Neural progenitor cell (in vitro differentiated cells): ENCODE results near the gene HDAC4. TPM values are rescaled to one million over a fixed set of nuclear protein-coding genes. Genes with fewer than 3 reads are reported as not detected.

ENCODE experiments used
- DNase-seq: peaks from one replicate; pipeline ENCODE4 v3.0.0-alpha.2; 2016; ENCODE audit warnings: low spot score
- H2AFZ ChIP-seq: fragments of 200-600 bp; sonication (generic); replicated peaks from 2 replicates; pipeline ENCODE4 v1.6.1; 2016; ENCODE audit warnings: antibody characterized with exemption
- H3F3A ChIP-seq: fragments of 200-600 bp; sonication (generic); 2 replicates; pipeline ENCODE4 v1.6.1; 2016; ENCODE audit warnings: antibody characterized with exemption, low read depth
- H3K27ac ChIP-seq: fragments of 200-600 bp; sonication (generic); 2 replicates; pipeline ENCODE4 v1.5.1; 2016; ENCODE audit warnings: mild to moderate bottlenecking
- H3K27me3 ChIP-seq: fragments of 200-600 bp; sonication (generic); 2 replicates; pipeline ENCODE4 v1.6.1; 2016; ENCODE audit warnings: mild to moderate bottlenecking, moderate library complexity
- H3K36me3 ChIP-seq: fragments of 200-600 bp; sonication (generic); 2 replicates; pipeline ENCODE4 v1.5.1; 2016
- H3K4me1 ChIP-seq: fragments of 200-600 bp; sonication (generic); 2 replicates; pipeline ENCODE4 v1.6.1; 2016; ENCODE audit warnings: mixed run types
- H3K4me2 ChIP-seq: fragments of 200-600 bp; sonication (generic); 2 replicates; pipeline ENCODE4 v1.6.1; 2016
- H3K4me3 ChIP-seq: fragments of 200-600 bp; sonication (generic); 2 replicates; pipeline ENCODE4 v1.5.1; 2016
- H3K79me2 ChIP-seq: fragments of 200-600 bp; sonication (generic); 2 replicates; pipeline ENCODE4 v1.6.1; 2016; ENCODE audit warnings: low read depth
- H3K9ac ChIP-seq: fragments of 200-600 bp; sonication (generic); 2 replicates; pipeline ENCODE4 v1.6.1; 2016
- H3K9me3 ChIP-seq: fragments of 200-600 bp; sonication (generic); 2 replicates; pipeline ENCODE4 v1.5.1; 2016; ENCODE audit warnings: low read depth
- H4K20me1 ChIP-seq: fragments of 200-600 bp; sonication (generic); 2 replicates; pipeline ENCODE4 v1.6.1; 2016; ENCODE audit warnings: low read depth
- H3K27ac Mint-ChIP-seq: 3 replicates; pipeline ENCODE4 v1.8.0; 2021; ENCODE audit warnings: mixed read lengths
- H3K27me3 Mint-ChIP-seq: 2 replicates; pipeline ENCODE4 v1.8.0; 2022; ENCODE audit warnings: low read depth, mild to moderate bottlenecking, inconsistent platforms, moderate library complexity, mixed read lengths; ENCODE audit not compliant: insufficient read depth
- H3K36me3 Mint-ChIP-seq: 3 replicates; pipeline ENCODE4 v1.8.0; 2021; ENCODE audit warnings: mixed read lengths
- H3K4me1 Mint-ChIP-seq: 3 replicates; pipeline ENCODE4 v1.8.0; 2021; ENCODE audit warnings: mixed read lengths
- H3K4me3 Mint-ChIP-seq: 3 replicates; pipeline ENCODE4 v1.8.0; 2021; ENCODE audit warnings: mild to moderate bottlenecking, moderate library complexity, mixed read lengths
- H3K9me3 Mint-ChIP-seq: 3 replicates; pipeline ENCODE4 v1.8.0; 2020; ENCODE audit warnings: mixed read lengths
- EZH2 ChIP-seq: fragments of 200-600 bp; sonication (generic); IDR thresholded peaks from 2 replicates; pipeline ENCODE4 v1.6.1; 2017; ENCODE audit warnings: antibody characterized with exemption, mild to moderate bottlenecking, moderate library complexity
- EZH2phosphoT487 ChIP-seq: fragments of 200-600 bp; sonication (generic); IDR thresholded peaks from 2 replicates; pipeline ENCODE4 v1.6.1; 2017; ENCODE audit warnings: antibody characterized with exemption
- total RNA-seq: library from RNA; depleted of rRNA; stranded (reverse); fragments of >200 nt; gene quantifications from 2 replicates; pipeline ENCODE4 v1.2.3, GENCODE V29; 2015; ENCODE audit warnings: low replicate concordance
- TF ChIP-seq, protein P1 (sequence below): fragments of 200-600 bp; sonication (generic); IDR thresholded peaks from 2 replicates; pipeline ENCODE4 v1.5.1; 2017; ENCODE audit warnings: antibody characterized with exemption, mild to moderate bottlenecking

HDAC4 gene
- total RNA-seq, 1 donor from 2014 or later: 36.0 TPM

DNA sequence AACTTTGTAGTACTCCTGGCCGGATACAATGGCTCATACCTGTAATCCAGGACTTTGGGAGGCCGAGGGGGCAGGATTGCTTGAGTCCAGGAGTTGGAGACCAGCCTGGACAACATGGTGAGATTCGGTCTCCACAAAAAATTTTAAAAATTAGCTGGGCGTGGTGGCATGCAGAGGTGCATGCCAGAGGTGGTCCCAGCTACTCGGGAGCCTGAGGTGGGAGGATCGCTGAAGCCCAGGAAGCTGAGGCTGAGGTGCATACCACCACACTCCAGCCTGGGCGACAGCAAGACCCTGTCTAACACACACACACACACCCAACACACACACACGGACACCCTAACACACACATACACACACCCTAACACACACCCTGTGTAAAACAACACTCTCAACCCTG is 55.6 kb downstream of the HDAC4 start:
- Histone ChIP-seq H3K9ac (no peak overlapping the region), H3K36me3 (no peaks in the 10 kb centered on the region), H3K79me2 (peaks cover 92% of the 10 kb centered on the region), H3K4me1 (peaks cover 14% of the 10 kb centered on the region), H4K20me1 (peaks cover 36% of the 10 kb centered on the region), H3K9me3 (no peaks in the 10 kb centered on the region), H3K27ac (no peak overlapping the region), H3K4me2 (no peak overlapping the region), H3K4me3 (no peak overlapping the region), H3K27me3 (no peaks in the 10 kb centered on the region), H2AFZ (no peak overlapping the region), H3F3A (peaks cover 8% of the 10 kb centered on the region)
- peaks cover 16% of the 10 kb centered on the region for H3K36me3 Mint-ChIP-seq
- TF ChIP-seq EZH2 (no peak), EZH2phosphoT487 (no peak)
- TF ChIP-seq, protein P1, sequence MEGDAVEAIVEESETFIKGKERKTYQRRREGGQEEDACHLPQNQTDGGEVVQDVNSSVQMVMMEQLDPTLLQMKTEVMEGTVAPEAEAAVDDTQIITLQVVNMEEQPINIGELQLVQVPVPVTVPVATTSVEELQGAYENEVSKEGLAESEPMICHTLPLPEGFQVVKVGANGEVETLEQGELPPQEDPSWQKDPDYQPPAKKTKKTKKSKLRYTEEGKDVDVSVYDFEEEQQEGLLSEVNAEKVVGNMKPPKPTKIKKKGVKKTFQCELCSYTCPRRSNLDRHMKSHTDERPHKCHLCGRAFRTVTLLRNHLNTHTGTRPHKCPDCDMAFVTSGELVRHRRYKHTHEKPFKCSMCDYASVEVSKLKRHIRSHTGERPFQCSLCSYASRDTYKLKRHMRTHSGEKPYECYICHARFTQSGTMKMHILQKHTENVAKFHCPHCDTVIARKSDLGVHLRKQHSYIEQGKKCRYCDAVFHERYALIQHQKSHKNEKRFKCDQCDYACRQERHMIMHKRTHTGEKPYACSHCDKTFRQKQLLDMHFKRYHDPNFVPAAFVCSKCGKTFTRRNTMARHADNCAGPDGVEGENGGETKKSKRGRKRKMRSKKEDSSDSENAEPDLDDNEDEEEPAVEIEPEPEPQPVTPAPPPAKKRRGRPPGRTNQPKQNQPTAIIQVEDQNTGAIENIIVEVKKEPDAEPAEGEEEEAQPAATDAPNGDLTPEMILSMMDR: no peak
- peaks cover 3% of the 10 kb centered on the region for H3K27me3 Mint-ChIP-seq
- no peak overlapping the region for H3K27ac Mint-ChIP-seq
- no peak for DNase-seq
- peaks cover 12% of the 10 kb centered on the region for H3K4me1 Mint-ChIP-seq
- no peak overlapping the region for H3K4me3 Mint-ChIP-seq
- H3K9me3 Mint-ChIP-seq: peaks cover 2% of the 10 kb centered on the region

DNA sequence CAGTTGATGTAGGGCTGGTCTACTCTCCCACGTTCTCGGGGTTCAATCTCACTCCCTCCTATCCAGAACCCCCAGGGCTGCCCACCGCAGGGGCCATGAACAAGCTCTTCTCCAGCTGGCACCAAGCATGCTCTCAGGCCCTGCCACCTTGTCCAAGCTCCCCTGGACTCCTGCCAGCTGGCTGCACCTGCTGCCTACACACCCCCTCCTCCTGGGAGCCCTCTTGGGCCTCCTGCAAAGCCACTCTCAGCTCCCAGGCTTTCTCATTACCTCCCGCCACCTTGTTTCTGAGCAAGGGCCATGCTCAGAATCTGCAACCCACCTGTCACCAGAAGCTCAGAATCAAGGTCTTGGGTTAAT is 56.0 kb downstream of the HDAC4 start:
- Histone ChIP-seq H3K36me3 (no peaks in the 10 kb centered on the region), H3K4me3 (no peak overlapping the region), H3K4me2 (no peak overlapping the region), H3K9me3 (no peaks in the 10 kb centered on the region), H3K4me1 (peaks cover 10% of the 10 kb centered on the region), H4K20me1 (peaks cover 35% of the 10 kb centered on the region), H3K27me3 (no peaks in the 10 kb centered on the region), H3K79me2 (peaks cover 93% of the 10 kb centered on the region), H3K27ac (no peak overlapping the region), H3F3A (peaks cover 4% of the 10 kb centered on the region), H3K9ac (no peak overlapping the region), H2AFZ (no peak overlapping the region)
- peaks cover 3% of the 10 kb centered on the region for H3K27me3 Mint-ChIP-seq
- H3K27ac Mint-ChIP-seq: no peak overlapping the region
- H3K36me3 Mint-ChIP-seq: peaks cover 16% of the 10 kb centered on the region
- peaks cover 10% of the 10 kb centered on the region for H3K4me1 Mint-ChIP-seq
- TF ChIP-seq EZH2phosphoT487: no peak
- TF ChIP-seq EZH2: no peak
- TF ChIP-seq, protein P1: no peak
- DNase-seq: no peak
- H3K4me3 Mint-ChIP-seq: no peak overlapping the region
- peaks cover 2% of the 10 kb centered on the region for H3K9me3 Mint-ChIP-seq

DNA sequence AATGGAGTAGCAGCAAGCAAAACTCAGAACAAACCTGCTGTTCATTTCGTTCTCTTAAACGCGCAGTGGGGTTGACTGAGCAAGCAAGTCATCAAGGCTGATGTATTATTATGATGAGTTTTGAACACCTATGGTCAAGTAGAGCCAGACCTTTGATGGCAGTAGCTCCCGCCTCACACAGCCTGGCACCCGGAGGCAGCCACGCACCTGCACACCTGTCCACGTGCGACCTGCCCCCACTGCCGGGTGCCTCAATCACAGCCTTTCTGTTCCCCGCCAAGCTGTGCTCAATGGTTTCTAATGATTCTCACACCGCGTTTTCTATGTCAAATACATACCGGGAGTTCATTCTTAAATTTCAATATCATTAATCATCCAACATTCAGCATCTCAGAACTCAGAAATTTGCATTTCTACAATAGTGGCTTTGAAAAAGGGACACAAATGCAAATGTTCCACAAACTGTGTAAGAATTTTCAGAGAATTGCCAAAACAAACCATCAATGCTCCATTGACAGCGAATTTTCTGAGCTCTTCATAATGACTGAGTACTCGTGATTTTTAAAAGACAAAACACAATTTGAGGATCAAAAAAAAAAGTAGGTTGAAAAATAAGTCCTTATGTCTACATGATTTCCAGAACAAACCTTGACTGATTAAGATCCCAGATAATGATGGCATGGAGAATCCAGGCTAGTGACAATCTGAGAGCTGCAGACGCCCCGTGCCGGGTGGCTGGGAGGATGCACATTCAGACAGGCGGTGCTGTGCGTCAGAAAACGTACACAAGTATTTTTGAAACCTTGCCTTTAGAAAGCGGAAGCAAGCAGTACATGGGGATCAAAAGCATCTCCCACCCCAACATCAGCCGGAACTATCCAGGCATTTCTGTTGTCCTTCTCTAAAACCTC is 56.6 kb downstream of the HDAC4 start:
- H3K27ac ChIP-seq: no peak overlapping the region
- no peak overlapping the region for H3K4me2 ChIP-seq
- no peak overlapping the region for H3K9ac ChIP-seq
- H3K27me3 Mint-ChIP-seq: peaks cover 4% of the 10 kb centered on the region
- no peaks in the 10 kb centered on the region for H3K27me3 ChIP-seq
- H3K79me2 ChIP-seq: peaks cover 92% of the 10 kb centered on the region
- no peak overlapping the region for H3K27ac Mint-ChIP-seq
- peaks cover 31% of the 10 kb centered on the region for H4K20me1 ChIP-seq
- no peak overlapping the region for H2AFZ ChIP-seq
- H3K36me3 Mint-ChIP-seq: peaks cover 20% of the 10 kb centered on the region
- H3K36me3 ChIP-seq: no peaks in the 10 kb centered on the region
- peaks cover 3% of the 10 kb centered on the region for H3K4me1 Mint-ChIP-seq
- H3K9me3 Mint-ChIP-seq: peaks cover 2% of the 10 kb centered on the region
- TF ChIP-seq, protein P1: no peak
- no peak for TF ChIP-seq EZH2phosphoT487
- TF ChIP-seq EZH2: no peak
- H3K4me3 Mint-ChIP-seq: no peak overlapping the region
- peaks cover 4% of the 10 kb centered on the region for H3K4me1 ChIP-seq
- no peak overlapping the region for H3K4me3 ChIP-seq
- no peak for DNase-seq
- H3F3A ChIP-seq: no peaks in the 10 kb centered on the region
- no peaks in the 10 kb centered on the region for H3K9me3 ChIP-seq
